ENCODE measurements around the gene GRM7.

Gene GRM7

DNA sequence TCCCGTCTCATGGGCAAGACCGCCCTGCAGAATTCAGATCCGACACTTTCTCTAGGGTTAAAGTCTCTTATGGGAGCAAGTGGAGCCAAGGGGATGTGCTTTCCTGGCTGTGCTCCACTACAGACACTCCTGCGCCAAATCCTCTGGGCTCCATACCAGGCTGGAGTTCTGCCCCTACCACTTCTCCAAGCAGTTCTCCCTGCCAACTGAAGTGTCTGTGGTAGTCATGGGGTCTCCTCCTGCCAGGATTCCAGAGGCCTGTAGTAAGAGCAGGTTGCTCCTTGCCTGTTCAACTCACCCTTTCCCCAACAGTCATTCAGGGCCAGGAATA lies 403.2 kb downstream of the GRM7 start:
- no peaks in the 10 kb centered on the region for H3K9me3 ChIP-seq (ENCODE audit: control insufficient read depth, insufficient read depth, low read depth, low read length)

More for the DNA sequence above, 403.2 kb downstream of the GRM7 start:
- Histone ChIP-seq H3K36me3 (ENCODE audit: control insufficient read depth in 2 of 2, insufficient read depth in 1 of 2, low read length in 2 of 2) (no peaks in the 10 kb centered on the region), H3K27ac (ENCODE audit: extremely low read depth, low read depth, low read length) (no peak overlapping the region), H3K4me3 (ENCODE audit: low read depth, low read length) (no peak overlapping the region), H3K4me1 (ENCODE audit: control insufficient read depth, insufficient read depth, low read length) (no peaks in the 10 kb centered on the region)
- TF ChIP-seq, protein P1, sequence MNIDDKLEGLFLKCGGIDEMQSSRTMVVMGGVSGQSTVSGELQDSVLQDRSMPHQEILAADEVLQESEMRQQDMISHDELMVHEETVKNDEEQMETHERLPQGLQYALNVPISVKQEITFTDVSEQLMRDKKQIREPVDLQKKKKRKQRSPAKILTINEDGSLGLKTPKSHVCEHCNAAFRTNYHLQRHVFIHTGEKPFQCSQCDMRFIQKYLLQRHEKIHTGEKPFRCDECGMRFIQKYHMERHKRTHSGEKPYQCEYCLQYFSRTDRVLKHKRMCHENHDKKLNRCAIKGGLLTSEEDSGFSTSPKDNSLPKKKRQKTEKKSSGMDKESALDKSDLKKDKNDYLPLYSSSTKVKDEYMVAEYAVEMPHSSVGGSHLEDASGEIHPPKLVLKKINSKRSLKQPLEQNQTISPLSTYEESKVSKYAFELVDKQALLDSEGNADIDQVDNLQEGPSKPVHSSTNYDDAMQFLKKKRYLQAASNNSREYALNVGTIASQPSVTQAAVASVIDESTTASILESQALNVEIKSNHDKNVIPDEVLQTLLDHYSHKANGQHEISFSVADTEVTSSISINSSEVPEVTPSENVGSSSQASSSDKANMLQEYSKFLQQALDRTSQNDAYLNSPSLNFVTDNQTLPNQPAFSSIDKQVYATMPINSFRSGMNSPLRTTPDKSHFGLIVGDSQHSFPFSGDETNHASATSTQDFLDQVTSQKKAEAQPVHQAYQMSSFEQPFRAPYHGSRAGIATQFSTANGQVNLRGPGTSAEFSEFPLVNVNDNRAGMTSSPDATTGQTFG (tag by site-specific recombination; IDR thresholded peaks at IDR 0.05; ENCODE audit: borderline replicate concordance) = no peak
- TF ChIP-seq ZSCAN16 (tag by site-specific recombination; IDR thresholded peaks at IDR 0.05) (no peak), ZNF777 (tag by site-specific recombination; IDR thresholded peaks at IDR 0.05; ENCODE audit: borderline replicate concordance) (no peak), ZNF624 (tag by site-specific recombination; IDR thresholded peaks at IDR 0.05) (no peak), GLI4 (tag by site-specific recombination; IDR thresholded peaks at IDR 0.05) (no peak), ZNF132 (tag by site-specific recombination; IDR thresholded peaks at IDR 0.05; ENCODE audit: borderline replicate concordance) (no peak), ZSCAN23 (tag by site-specific recombination; IDR thresholded peaks at IDR 0.05) (no peak), ZNF341 (tag by site-specific recombination; IDR thresholded peaks at IDR 0.05; ENCODE audit: low read depth) (no peak), ZNF19 (tag by site-specific recombination; IDR thresholded peaks at IDR 0.05; ENCODE audit: low read depth) (no peak), ZNF266 (tag by site-specific recombination; IDR thresholded peaks at IDR 0.05; ENCODE audit: low read depth) (no peak)
- TF ChIP-seq, protein P2, sequence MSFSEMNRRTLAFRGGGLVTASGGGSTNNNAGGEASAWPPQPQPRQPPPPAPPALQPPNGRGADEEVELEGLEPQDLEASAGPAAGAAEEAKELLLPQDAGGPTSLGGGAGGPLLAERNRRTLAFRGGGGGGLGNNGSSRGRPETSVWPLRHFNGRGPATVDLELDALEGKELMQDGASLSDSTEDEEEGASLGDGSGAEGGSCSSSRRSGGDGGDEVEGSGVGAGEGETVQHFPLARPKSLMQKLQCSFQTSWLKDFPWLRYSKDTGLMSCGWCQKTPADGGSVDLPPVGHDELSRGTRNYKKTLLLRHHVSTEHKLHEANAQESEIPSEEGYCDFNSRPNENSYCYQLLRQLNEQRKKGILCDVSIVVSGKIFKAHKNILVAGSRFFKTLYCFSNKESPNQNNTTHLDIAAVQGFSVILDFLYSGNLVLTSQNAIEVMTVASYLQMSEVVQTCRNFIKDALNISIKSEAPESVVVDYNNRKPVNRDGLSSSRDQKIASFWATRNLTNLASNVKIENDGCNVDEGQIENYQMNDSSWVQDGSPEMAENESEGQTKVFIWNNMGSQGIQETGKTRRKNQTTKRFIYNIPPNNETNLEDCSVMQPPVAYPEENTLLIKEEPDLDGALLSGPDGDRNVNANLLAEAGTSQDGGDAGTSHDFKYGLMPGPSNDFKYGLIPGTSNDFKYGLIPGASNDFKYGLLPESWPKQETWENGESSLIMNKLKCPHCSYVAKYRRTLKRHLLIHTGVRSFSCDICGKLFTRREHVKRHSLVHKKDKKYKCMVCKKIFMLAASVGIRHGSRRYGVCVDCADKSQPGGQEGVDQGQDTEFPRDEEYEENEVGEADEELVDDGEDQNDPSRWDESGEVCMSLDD (tag by site-specific recombination; IDR thresholded peaks at IDR 0.05) = no peak
- TF ChIP-seq, protein P3, sequence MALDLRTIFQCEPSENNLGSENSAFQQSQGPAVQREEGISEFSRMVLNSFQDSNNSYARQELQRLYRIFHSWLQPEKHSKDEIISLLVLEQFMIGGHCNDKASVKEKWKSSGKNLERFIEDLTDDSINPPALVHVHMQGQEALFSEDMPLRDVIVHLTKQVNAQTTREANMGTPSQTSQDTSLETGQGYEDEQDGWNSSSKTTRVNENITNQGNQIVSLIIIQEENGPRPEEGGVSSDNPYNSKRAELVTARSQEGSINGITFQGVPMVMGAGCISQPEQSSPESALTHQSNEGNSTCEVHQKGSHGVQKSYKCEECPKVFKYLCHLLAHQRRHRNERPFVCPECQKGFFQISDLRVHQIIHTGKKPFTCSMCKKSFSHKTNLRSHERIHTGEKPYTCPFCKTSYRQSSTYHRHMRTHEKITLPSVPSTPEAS (tag by site-specific recombination; IDR thresholded peaks at IDR 0.05) = no peak
- TF ChIP-seq, protein P4, sequence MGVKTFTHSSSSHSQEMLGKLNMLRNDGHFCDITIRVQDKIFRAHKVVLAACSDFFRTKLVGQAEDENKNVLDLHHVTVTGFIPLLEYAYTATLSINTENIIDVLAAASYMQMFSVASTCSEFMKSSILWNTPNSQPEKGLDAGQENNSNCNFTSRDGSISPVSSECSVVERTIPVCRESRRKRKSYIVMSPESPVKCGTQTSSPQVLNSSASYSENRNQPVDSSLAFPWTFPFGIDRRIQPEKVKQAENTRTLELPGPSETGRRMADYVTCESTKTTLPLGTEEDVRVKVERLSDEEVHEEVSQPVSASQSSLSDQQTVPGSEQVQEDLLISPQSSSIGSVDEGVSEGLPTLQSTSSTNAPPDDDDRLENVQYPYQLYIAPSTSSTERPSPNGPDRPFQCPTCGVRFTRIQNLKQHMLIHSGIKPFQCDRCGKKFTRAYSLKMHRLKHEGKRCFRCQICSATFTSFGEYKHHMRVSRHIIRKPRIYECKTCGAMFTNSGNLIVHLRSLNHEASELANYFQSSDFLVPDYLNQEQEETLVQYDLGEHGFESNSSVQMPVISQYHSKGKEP (tag by site-specific recombination; IDR thresholded peaks at IDR 0.05) = no peak
- TF ChIP-seq, protein P5, sequence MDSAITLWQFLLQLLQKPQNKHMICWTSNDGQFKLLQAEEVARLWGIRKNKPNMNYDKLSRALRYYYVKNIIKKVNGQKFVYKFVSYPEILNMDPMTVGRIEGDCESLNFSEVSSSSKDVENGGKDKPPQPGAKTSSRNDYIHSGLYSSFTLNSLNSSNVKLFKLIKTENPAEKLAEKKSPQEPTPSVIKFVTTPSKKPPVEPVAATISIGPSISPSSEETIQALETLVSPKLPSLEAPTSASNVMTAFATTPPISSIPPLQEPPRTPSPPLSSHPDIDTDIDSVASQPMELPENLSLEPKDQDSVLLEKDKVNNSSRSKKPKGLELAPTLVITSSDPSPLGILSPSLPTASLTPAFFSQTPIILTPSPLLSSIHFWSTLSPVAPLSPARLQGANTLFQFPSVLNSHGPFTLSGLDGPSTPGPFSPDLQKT (IDR thresholded peaks at IDR 0.05; ENCODE audit: borderline replicate concordance, low read depth, low read length) = no peak
- TF ChIP-seq, protein P6, sequence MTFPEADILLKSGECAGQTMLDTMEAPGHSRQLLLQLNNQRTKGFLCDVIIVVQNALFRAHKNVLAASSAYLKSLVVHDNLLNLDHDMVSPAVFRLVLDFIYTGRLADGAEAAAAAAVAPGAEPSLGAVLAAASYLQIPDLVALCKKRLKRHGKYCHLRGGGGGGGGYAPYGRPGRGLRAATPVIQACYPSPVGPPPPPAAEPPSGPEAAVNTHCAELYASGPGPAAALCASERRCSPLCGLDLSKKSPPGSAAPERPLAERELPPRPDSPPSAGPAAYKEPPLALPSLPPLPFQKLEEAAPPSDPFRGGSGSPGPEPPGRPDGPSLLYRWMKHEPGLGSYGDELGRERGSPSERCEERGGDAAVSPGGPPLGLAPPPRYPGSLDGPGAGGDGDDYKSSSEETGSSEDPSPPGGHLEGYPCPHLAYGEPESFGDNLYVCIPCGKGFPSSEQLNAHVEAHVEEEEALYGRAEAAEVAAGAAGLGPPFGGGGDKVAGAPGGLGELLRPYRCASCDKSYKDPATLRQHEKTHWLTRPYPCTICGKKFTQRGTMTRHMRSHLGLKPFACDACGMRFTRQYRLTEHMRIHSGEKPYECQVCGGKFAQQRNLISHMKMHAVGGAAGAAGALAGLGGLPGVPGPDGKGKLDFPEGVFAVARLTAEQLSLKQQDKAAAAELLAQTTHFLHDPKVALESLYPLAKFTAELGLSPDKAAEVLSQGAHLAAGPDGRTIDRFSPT (tag by site-specific recombination; IDR thresholded peaks at IDR 0.05) = no peak
- CTCF ChIA-PET = no interaction called here
- POLR2A ChIA-PET = no interaction called here
